Thoracic aorta (tissue), 2 donors: ENCODE measurements around the gene COL9A2. TPM values are rescaled to one million over a fixed set of nuclear protein-coding genes. Genes with fewer than 3 reads are reported as not detected.

ENCODE experiments used
- ATAC-seq: fragments of 150-250 bp; one replicate; pipeline ENCODE4 v1.8.0; 2017; ENCODE audit warnings: low read depth; ENCODE audit not compliant: insufficient number of reproducible peaks, low FRiP score
- DNase-seq: peaks from one replicate; pipeline ENCODE4 v3.0.0-alpha.2; 2020; ENCODE audit warnings: low spot score
- H3K27ac ChIP-seq, 2 donors: fragments of 200-600 bp; sonication (generic); 1 replicate in 1 of 2; 2 replicates in 1 of 2; pipeline ENCODE4 v1.5.1; 2016; ENCODE audit warnings: mild to moderate bottlenecking in 2 of 2, moderate library complexity in 2 of 2
- H3K27me3 ChIP-seq: fragments of 200-600 bp; sonication (generic); replicated peaks from 2 replicates; pipeline ENCODE4 v1.6.0; 2016; ENCODE audit warnings: mild to moderate bottlenecking; ENCODE audit not compliant: insufficient read depth
- H3K36me3 ChIP-seq: fragments of 200-600 bp; sonication (generic); one replicate; pipeline ENCODE4 v1.5.1; 2016
- H3K4me1 ChIP-seq, 2 donors: fragments of 200-600 bp; sonication (generic); 1 replicate in 1 of 2; 2 replicates in 1 of 2; pipeline versions ENCODE4 v1.5.1 to v1.6.0; 2016; ENCODE audit warnings: low read depth in 2 of 2, mild to moderate bottlenecking in 1 of 2; ENCODE audit not compliant: control insufficient read depth in 1 of 2
- H3K4me3 ChIP-seq: fragments of 200-600 bp; sonication (generic); 2 replicates; pipeline ENCODE4 v1.5.1; 2016; ENCODE audit warnings: mild to moderate bottlenecking
- H3K9me3 ChIP-seq: fragments of 200-600 bp; sonication (generic); 2 replicates; pipeline ENCODE4 v1.5.1; 2016
- total RNA-seq, 2 donors: library from RNA; depleted of rRNA; stranded (reverse); fragments of >200 nt; gene quantifications; one replicate each; pipeline versions ENCODE4 v1.1.0 to v1.2.3, GENCODE V29; 2016
- TF ChIP-seq, protein P1 (sequence below): fragments of 200-600 bp; sonication (generic); IDR thresholded peaks from one replicate; pipeline ENCODE4 v1.5.1; 2019; ENCODE audit warnings: antibody characterized with exemption

Gene COL9A2
- total RNA-seq, 2 donors from 2014 or later = 16.7 to 36.4 TPM

DNA sequence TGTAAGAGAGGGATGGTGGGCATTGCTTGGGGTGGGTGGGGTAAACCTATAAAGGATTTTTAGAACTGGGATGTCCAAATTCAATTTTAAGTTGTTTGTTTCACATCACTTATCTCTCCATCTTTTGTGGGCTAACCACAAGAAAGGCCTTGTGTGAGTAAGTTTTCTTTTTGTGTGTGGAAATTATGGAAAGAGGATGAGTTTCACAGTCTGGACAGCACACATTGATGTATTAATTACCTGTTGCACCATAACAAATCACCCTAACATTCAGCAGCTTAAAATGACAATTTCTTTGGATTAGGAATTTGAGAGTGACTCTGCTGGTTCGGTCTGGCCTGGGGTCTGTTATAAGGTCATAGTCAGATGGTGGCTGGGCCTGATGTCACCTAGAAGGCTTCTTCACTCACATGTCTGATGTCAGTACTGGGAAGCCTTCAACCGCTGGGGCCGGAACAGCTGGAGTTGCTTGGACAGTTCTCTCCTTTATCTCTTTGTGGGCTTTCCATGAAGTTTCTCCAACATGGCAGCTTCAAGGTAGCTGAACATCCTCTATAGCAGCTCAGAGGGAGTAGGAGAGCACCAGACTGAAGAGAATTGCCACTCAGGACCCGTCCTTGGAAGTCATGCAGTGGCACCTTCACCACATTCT is 2.0 kb upstream of the COL9A2 start:
- H3K27me3 ChIP-seq = no peaks in the 10 kb centered on the region
- ATAC-seq = no peak

DNA sequence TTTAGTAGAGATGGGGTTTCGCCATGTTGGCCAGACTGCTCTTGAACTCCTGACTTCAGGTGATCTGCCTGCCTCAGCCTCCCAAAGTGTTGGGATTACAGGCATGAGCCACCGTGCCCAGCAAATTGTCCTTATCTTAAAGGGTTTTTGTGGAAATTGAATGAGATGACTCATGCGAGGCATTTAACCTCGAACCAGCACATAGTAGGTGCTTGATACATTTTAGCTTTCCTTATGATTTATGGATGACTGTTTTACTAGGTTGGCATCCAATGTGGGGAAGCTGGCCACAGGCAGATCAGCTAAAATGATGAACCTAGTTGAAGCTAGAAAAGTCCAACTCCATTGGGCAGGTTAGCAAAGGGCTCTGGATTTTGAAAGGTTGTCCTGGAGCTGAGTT is 1.4 kb upstream of the COL9A2 start:
- H3K36me3 ChIP-seq = no peaks in the 10 kb centered on the region
- H3K4me3 ChIP-seq = no peak overlapping the region
- H3K27me3 ChIP-seq = no peaks in the 10 kb centered on the region
- H3K4me1 ChIP-seq = peaks cover 0 to 35% of the 10 kb centered on the region in 2 donors
- H3K9me3 ChIP-seq = no peaks in the 10 kb centered on the region
- ATAC-seq (no peak), DNase-seq (no peak)
- no peak overlapping the region for H3K27ac ChIP-seq
- TF ChIP-seq, protein P1, sequence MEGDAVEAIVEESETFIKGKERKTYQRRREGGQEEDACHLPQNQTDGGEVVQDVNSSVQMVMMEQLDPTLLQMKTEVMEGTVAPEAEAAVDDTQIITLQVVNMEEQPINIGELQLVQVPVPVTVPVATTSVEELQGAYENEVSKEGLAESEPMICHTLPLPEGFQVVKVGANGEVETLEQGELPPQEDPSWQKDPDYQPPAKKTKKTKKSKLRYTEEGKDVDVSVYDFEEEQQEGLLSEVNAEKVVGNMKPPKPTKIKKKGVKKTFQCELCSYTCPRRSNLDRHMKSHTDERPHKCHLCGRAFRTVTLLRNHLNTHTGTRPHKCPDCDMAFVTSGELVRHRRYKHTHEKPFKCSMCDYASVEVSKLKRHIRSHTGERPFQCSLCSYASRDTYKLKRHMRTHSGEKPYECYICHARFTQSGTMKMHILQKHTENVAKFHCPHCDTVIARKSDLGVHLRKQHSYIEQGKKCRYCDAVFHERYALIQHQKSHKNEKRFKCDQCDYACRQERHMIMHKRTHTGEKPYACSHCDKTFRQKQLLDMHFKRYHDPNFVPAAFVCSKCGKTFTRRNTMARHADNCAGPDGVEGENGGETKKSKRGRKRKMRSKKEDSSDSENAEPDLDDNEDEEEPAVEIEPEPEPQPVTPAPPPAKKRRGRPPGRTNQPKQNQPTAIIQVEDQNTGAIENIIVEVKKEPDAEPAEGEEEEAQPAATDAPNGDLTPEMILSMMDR = no peak

More for the DNA sequence above, 2.0 kb upstream of the COL9A2 start:
- no peaks in the 10 kb centered on the region for H3K9me3 ChIP-seq
- H3K27ac ChIP-seq = no peak overlapping the region
- TF ChIP-seq, protein P1 = no peak
- no peaks in the 10 kb centered on the region for H3K36me3 ChIP-seq
- no peak overlapping the region for H3K4me3 ChIP-seq
- no peak for DNase-seq
- H3K4me1 ChIP-seq = peaks cover 0 to 29% of the 10 kb centered on the region in 2 donors

DNA sequence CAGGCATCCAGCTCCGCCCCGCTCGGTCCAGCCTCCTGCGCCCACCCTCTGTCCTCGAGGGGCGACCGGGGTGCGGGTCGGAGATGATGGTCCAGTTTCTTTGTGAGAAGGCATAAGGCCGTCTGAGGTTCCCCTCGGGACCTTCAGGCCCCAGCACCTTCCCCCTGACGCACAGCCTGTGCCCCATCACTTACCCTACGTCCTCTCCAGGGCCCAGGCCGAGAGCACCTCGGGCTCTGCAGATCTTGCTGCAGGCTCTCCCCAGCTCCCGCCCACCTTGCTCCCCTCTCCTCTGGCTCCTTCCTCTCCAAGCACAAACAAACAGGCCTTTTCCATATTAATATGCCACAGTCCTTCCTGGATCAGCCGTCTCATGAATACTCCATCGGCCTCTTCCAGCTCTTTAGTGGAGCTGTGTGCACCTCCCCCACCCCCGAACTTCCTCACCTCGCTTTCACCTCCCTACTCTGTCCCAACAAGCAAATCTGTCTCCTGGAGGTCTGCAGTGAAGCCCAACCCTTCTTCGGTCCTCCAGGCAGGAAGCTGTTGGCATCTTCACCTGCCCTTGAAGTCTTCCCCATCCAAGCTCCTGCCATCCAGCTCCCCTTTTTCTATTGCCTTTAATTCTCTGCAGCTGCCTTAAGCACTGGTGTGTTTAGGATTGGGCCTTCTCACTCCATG is 448 bp upstream of the COL9A2 start:
- Histone ChIP-seq H3K27me3 (no peaks in the 10 kb centered on the region), H3K4me3 (peak overlapping the region; percentile 76), H3K27ac (no peak overlapping the region), H3K36me3 (no peaks in the 10 kb centered on the region), H3K4me1 (peaks cover 0 to 35% of the 10 kb centered on the region in 2 donors), H3K9me3 (no peaks in the 10 kb centered on the region)
- no peak for ATAC-seq
- TF ChIP-seq, protein P1 = no peak
- DNase-seq = no peak

DNA sequence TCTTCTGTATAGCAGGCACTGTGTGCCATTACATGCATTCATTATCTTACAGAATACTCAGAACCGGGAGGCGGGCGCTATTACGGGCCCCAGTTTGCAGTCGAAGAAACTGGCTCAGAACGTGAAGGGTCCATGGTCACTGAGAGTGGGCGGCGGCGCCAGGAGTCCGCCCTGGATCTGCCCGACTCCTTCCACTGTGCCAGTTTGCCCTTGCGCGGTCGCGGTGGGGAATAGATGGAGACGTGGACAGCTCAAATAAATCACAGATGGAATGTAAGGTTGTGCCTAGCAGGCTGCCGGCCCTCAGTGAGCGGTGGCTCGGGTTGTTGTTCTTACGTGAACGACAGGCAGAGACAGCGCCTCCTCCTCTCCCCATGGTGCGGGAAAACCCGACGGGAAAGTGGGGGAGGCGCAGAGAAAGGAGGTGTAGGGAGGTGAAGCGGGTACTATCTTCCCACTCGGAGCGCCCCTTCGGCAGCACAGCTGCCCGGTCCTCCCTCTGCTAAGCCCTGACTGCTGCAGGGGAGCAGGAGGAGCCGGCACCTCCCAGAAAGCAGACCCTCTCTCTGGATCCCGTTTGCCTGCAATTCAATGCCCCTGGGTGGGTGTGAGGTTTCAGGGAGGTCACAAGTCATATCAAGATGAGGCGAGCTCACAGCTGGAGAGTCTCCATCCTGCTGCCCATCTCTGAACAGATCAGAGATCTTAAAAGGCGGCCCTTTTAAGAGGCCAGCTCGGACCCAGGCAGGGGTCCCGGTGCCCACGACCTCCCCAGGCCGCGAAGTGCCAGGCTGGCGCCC is 1.1 kb downstream of the COL9A2 start:
- no peak for DNase-seq
- H3K36me3 ChIP-seq = no peaks in the 10 kb centered on the region
- no peaks in the 10 kb centered on the region for H3K9me3 ChIP-seq
- no peaks in the 10 kb centered on the region for H3K27me3 ChIP-seq
- peak overlapping the region; percentile 76 for H3K4me3 ChIP-seq
- peak overlapping the region; percentile 54 to 80 for H3K27ac ChIP-seq
- TF ChIP-seq, protein P1 = no peak
- ATAC-seq = no peak
- H3K4me1 ChIP-seq = peaks cover 0 to 35% of the 10 kb centered on the region in 2 donors

DNA sequence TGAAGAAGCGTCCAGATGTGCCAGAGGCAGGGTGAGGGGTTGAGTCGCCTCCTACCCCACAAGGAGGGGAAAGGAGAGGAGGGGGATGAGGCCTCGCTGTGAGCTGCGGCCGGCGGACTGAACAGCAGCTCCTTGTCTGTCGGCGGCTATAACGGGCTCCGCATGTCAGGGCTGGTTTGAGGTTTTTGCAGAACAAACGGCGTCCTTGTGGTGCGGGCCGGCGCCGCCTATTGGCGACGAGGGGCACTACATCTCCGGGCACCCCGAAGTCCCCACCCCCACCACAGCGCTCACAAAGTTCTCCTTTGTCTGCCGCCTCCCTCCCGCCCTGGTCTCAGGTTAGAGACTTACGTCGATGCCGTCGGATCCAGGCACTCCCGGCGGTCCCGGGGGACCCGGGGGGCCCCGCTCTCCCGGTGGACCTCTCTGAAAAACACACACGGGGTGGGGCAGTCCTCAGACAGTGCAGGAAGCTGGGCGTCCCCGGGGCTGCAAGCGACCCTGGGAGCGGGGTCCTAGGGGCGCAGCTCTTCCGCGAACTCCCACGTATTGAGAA is 1.8 kb downstream of the COL9A2 start:
- Histone ChIP-seq H3K4me1 (peaks cover 0 to 37% of the 10 kb centered on the region in 2 donors), H3K27me3 (no peaks in the 10 kb centered on the region), H3K9me3 (no peaks in the 10 kb centered on the region), H3K27ac (peak overlapping the region; percentile 54 to 80), H3K36me3 (no peaks in the 10 kb centered on the region), H3K4me3 (peak overlapping the region; percentile 76)
- peak; percentile 50 for DNase-seq
- TF ChIP-seq, protein P1 = peak; percentile 99
- ATAC-seq = peak; percentile 72
